GM10266 (cell line): ENCODE results near the gene MAGI2.
A peak's percentile ranks its signal among the peaks of the same experiment; 100 is the strongest.
"Not testable (repeated sequence)": the region's sequence is repeated elsewhere in the genome, so short reads cannot be mapped to it uniquely, and the experiment has no call there.

ENCODE experiments used
- DNase-seq: peaks from one replicate; pipeline ENCODE4 v3.0.0; 2012; ENCODE audit errors: extremely low spot score
- TF ChIP-seq, protein P1 (sequence below): IDR thresholded peaks from 2 replicates; pipeline ENCODE4 v1.5.1; 2012; ENCODE audit warnings: mild to moderate bottlenecking, low read depth; ENCODE audit not compliant: control insufficient read depth, insufficient read depth; ENCODE audit errors: missing control alignments

The MAGI2 gene

DNA sequence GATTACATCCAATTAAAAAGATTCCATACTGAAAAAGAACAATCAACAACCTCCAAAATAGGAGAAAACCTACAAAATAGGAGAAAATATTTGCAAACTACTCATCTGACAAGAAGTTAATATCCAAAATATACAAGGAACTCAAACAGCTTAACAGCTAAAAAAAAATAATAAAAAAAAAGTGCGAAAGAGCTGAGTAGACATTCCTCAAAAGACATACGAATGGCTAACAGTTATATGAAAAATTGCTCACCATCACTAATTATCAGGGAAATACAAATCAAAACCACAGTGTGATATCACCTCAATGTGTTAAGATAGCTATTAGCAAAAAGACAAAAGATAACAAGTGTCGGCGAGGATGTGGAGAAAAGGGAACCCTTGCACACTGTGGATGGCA, 1204.6 kb downstream of the MAGI2 start:
- TF ChIP-seq, protein P1, sequence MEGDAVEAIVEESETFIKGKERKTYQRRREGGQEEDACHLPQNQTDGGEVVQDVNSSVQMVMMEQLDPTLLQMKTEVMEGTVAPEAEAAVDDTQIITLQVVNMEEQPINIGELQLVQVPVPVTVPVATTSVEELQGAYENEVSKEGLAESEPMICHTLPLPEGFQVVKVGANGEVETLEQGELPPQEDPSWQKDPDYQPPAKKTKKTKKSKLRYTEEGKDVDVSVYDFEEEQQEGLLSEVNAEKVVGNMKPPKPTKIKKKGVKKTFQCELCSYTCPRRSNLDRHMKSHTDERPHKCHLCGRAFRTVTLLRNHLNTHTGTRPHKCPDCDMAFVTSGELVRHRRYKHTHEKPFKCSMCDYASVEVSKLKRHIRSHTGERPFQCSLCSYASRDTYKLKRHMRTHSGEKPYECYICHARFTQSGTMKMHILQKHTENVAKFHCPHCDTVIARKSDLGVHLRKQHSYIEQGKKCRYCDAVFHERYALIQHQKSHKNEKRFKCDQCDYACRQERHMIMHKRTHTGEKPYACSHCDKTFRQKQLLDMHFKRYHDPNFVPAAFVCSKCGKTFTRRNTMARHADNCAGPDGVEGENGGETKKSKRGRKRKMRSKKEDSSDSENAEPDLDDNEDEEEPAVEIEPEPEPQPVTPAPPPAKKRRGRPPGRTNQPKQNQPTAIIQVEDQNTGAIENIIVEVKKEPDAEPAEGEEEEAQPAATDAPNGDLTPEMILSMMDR, result no peak
- DNase-seq, result no peak

DNA sequence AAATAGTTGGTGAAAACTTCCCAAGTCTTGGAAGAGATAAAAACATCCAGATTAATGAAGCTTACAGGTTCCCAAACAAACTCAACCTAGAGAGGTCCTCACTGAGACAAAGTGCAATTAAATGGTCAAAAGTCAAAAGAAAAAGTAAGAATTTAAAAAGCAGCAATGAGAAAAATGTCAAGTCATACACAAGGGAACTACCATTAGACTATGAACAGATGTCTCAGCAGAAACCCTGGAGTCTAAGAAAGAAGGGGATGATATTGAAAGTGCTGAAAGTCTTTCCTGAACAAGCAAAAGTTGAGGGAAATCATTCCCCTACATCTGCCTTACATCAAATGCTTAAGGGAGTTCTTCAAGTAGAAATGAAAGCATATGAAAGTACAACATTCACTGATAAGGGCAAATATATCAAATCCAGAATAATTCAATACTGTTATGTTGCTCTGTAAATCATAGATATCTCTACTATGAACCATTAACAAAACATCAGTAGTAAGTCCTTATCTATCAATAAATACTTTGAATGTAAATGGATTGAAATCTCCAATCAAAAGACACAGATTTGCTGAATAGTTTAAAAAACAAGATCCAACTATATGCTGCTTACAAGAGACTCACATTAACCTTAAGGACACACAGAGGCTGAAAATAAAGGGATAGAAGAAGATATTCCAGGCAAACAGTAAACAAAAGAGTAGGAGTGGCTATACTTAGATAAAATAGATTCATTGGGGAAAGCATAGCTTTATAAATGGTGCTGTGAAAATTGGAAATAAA, 1205.4 kb downstream of the MAGI2 start:
- TF ChIP-seq, protein P1, result no peak
- DNase-seq, result no peak

DNA sequence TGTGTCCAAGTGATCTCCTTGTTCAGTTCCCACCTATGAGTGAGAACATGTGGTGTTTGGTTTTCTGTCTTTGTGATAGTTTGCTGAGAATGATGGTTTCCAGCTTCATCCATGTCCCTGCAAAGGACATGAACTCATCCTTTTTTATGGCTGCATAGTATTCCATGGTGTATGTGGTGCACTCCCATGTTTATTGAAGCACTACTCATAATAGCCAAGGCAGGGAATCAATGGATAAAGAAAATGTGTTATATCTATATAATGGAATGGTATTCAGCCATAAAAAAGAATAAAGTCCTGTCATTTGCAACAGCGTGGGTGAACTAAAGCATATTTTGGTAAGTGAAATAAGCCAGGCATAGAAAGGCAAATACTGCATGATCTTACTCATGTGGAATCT, 1213.3 kb downstream of the MAGI2 start:
- DNase-seq, result not testable (repeated sequence)

DNA sequence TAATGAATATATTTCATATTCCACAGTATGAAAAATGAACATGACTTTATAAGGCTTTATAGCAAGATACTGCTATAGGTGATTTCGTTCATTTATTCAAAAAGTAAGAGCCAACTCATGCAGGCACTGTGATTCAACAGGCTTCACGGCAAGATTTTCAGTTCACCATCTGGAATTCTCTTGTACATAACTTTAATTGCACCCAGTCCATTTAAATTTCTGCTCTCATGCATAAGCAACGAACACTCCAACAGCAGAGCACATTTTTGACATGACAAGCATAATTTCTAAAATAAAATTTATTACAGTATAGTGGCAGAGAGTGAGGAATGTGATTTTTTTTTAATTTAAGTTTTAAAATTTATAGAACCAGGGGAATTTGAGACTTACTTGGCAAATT, 1218.8 kb downstream of the MAGI2 start:
- TF ChIP-seq, protein P1, result no peak
- DNase-seq, result no peak

DNA sequence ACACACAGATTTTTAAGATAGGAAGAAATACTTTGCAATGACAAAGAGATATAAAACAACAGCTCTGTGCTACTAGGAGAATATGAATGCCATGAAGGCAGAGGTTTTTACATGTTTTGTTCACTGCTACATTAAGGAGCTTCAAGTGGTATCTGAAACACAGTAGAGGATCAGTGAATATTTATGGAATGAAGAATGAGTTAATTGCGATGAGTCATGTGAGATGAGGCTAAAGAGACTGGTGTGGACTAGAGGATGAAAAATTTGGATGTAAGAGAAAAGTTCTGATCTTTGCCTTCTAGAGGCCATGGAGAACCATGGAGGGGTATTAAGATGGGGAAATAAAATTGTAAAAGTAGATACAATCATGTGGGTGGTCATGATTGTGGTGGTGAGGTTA, 1220.7 kb downstream of the MAGI2 start:
- TF ChIP-seq, protein P1, result no peak
- DNase-seq, result no peak

DNA sequence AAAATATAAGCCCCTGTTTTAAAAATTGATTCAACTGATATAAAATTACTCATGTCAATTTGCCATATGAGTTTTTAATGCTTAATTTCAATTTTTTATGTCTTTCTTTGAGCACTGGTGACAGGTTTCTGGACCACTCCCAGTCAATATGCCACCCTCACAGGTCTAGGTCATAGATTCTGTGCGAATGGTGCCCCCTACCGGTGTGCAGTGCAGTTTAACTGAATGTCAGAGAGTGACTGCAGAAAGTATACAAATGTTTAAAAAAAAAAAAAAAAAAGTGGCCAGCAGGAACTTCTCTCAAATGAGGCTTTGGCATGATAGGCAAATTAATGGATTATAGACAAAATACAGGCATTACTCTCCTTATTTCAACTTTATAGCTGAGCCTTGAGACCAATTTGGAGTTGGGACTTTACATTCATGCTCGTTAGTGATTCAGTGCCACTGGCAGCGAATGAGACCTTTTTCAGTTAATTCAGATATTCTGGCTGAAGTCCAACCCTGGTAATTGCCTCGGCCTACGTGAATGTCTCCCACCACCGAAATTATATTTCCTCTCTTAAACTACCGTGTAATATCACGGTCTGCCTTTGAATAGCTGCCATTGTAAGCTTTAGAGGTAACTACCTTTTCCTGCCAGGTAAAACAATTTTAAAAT, 1227.3 kb downstream of the MAGI2 start:
- TF ChIP-seq, protein P1, result peak; percentile 46
- DNase-seq, result peak; percentile 18

DNA sequence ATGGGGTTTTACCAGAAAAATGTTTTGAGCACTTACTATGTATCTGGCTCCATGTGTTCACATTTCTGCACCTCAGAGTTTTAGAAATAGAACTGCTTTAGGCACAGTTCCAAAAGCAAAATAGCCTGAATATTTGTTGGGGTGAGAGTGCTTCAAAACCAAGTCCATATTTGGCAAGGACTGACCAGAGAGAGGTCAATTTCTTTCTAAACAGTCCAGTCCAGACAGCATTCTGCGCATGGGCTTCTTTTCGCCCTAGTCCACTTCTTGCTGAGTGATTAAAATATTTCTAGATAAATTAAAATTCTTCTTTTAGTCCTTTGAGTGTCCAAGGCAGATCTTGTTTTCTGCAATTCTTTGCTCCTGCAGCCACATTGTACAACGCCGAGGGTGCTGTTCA, 1227.9 kb downstream of the MAGI2 start:
- no peak for DNase-seq
- TF ChIP-seq, protein P1, result no peak
